H9 (cell line): ENCODE results near the gene DCP1B. TPM values are rescaled to one million over a fixed set of nuclear protein-coding genes. Genes with fewer than 3 reads are reported as not detected.

Experiments used
- DNase-seq: peaks from one replicate; pipeline ENCODE4 v3.0.0-alpha.2; 2017
- H2AFZ ChIP-seq: one replicate; pipeline ENCODE4 v1.6.1; 2013; ENCODE audit warnings: mild to moderate bottlenecking, low read length, control low read depth, moderate library complexity
- H2AK5ac ChIP-seq: 2 replicates; pipeline ENCODE4 v1.6.1; 2013; ENCODE audit warnings: low read length, control low read depth, mixed read lengths; ENCODE audit not compliant: insufficient read length
- H2BK120ac ChIP-seq: one replicate; pipeline ENCODE4 v1.6.1; 2013; ENCODE audit warnings: low read depth, mild to moderate bottlenecking, low read length, control low read depth, inconsistent platforms; ENCODE audit not compliant: poor library complexity, severe bottlenecking
- H2BK12ac ChIP-seq: 2 replicates; pipeline ENCODE4 v1.6.1; 2013; ENCODE audit warnings: low read length, control low read depth, mixed read lengths, low read depth; ENCODE audit not compliant: insufficient read length
- H2BK15ac ChIP-seq: 2 replicates; pipeline ENCODE4 v1.6.1; 2013; ENCODE audit warnings: low read depth, low read length, control low read depth
- H2BK20ac ChIP-seq: one replicate; pipeline ENCODE4 v1.6.1; 2013; ENCODE audit warnings: low read depth, mild to moderate bottlenecking, low read length, control low read depth, inconsistent platforms; ENCODE audit not compliant: poor library complexity, severe bottlenecking
- H2BK5ac ChIP-seq: 2 replicates; pipeline ENCODE4 v1.6.1; 2013; ENCODE audit warnings: low read length, control low read depth, mixed read lengths; ENCODE audit not compliant: insufficient read length
- H3K14ac ChIP-seq: 2 replicates; pipeline ENCODE4 v1.6.1; 2013; ENCODE audit warnings: low read length, control low read depth; ENCODE audit not compliant: insufficient read depth
- H3K18ac ChIP-seq: 2 replicates; pipeline ENCODE4 v1.6.1; 2013; ENCODE audit warnings: low read depth, mild to moderate bottlenecking, mixed read lengths, low read length, control low read depth; ENCODE audit not compliant: insufficient read length
- H3K23ac ChIP-seq: 2 replicates; pipeline ENCODE4 v1.6.1; 2013; ENCODE audit warnings: low read length, control low read depth, mixed read lengths, low read depth; ENCODE audit not compliant: insufficient read length
- H3K23me2 ChIP-seq: 2 replicates; pipeline ENCODE4 v1.6.1; 2013; ENCODE audit warnings: low read depth, mild to moderate bottlenecking, mixed read lengths, low read length, control low read depth; ENCODE audit not compliant: insufficient read length, poor library complexity, severe bottlenecking
- H3K27ac ChIP-seq: 2 replicates; pipeline ENCODE4 v1.5.1; 2013; ENCODE audit warnings: low read length, control low read depth, mixed read lengths, low read depth; ENCODE audit not compliant: insufficient read length
- H3K27me3 ChIP-seq: 2 replicates; pipeline ENCODE4 v1.6.1; 2013; ENCODE audit warnings: low read length, control low read depth, inconsistent platforms; ENCODE audit not compliant: insufficient read depth
- H3K4ac ChIP-seq: 2 replicates; pipeline ENCODE4 v1.6.1; 2013; ENCODE audit warnings: low read depth, mild to moderate bottlenecking, control low read depth, inconsistent platforms, low read length, moderate library complexity
- H3K4me1 ChIP-seq: 2 replicates; pipeline ENCODE4 v1.6.1; 2013; ENCODE audit warnings: low read length, control low read depth, inconsistent platforms; ENCODE audit not compliant: insufficient read depth
- H3K4me2 ChIP-seq: 2 replicates; pipeline ENCODE4 v1.6.1; 2013; ENCODE audit warnings: low read length, control low read depth, mixed read lengths; ENCODE audit not compliant: insufficient read length, insufficient read depth
- H3K56ac ChIP-seq: 2 replicates; pipeline ENCODE4 v1.6.1; 2013; ENCODE audit warnings: low read depth, mild to moderate bottlenecking, mixed read lengths, low read length, control low read depth; ENCODE audit not compliant: insufficient read length
- H3K79me1 ChIP-seq: 2 replicates; pipeline ENCODE4 v1.6.1; 2013; ENCODE audit warnings: low read depth, mild to moderate bottlenecking, moderate library complexity, low read length, control low read depth, inconsistent platforms; ENCODE audit not compliant: insufficient read depth, poor library complexity, severe bottlenecking
- H3K79me2 ChIP-seq: 2 replicates; pipeline ENCODE4 v1.6.1; 2013; ENCODE audit warnings: low read length, control low read depth, inconsistent platforms; ENCODE audit not compliant: insufficient read depth
- H3K9ac ChIP-seq: 2 replicates; pipeline ENCODE4 v1.6.1; 2013; ENCODE audit warnings: low read length, control low read depth, mixed read lengths; ENCODE audit not compliant: insufficient read length; ENCODE audit errors: extremely low read depth
- H3K9me3 ChIP-seq: one replicate; pipeline ENCODE4 v1.6.1; 2013; ENCODE audit warnings: low read depth, low read length, inconsistent platforms; ENCODE audit not compliant: control insufficient read depth
- H3T11ph ChIP-seq: one replicate; pipeline ENCODE4 v1.6.1; 2013; ENCODE audit warnings: mild to moderate bottlenecking, low read length, control low read depth, inconsistent platforms
- H4K20me1 ChIP-seq: one replicate; pipeline ENCODE4 v1.6.1; 2013; ENCODE audit not compliant: control insufficient read depth, insufficient read length, insufficient read depth
- H4K5ac ChIP-seq: 2 replicates; pipeline ENCODE4 v1.6.1; 2013; ENCODE audit warnings: low read depth, mild to moderate bottlenecking, mixed read lengths, low read length, control low read depth; ENCODE audit not compliant: insufficient read length
- H4K8ac ChIP-seq: replicated peaks from 2 replicates; pipeline ENCODE4 v1.6.1; 2013; ENCODE audit warnings: low read length, control low read depth, mixed read lengths, low read depth; ENCODE audit not compliant: insufficient read length
- H4K91ac ChIP-seq: 2 replicates; pipeline ENCODE4 v1.6.1; 2013; ENCODE audit warnings: low read depth, mild to moderate bottlenecking, moderate library complexity, mixed read lengths, low read length, control low read depth; ENCODE audit not compliant: insufficient read length
- H3K27ac Mint-ChIP-seq, 3 experiments: 2 replicates in 2 of 3; 3 replicates in 1 of 3; pipeline ENCODE4 v1.8.0; 2020 to 2021; ENCODE audit warnings: mixed read lengths in 3 of 3, mild to moderate bottlenecking in 1 of 3, moderate library complexity in 1 of 3
- H3K27me3 Mint-ChIP-seq: 2 replicates; pipeline ENCODE4 v1.8.0; 2021; ENCODE audit warnings: low read depth, mild to moderate bottlenecking, moderate library complexity, mixed read lengths
- H3K36me3 Mint-ChIP-seq, 3 experiments: 2 replicates in 2 of 3; 3 replicates in 1 of 3; pipeline ENCODE4 v1.8.0; 2020 to 2021; ENCODE audit warnings: low read depth in 3 of 3, mixed read lengths in 3 of 3; ENCODE audit not compliant: insufficient read depth in 1 of 3
- H3K4me1 Mint-ChIP-seq, 2 experiments: 2 replicates each; pipeline ENCODE4 v1.8.0; 2020; ENCODE audit warnings: mixed read lengths in 2 of 2
- H3K4me3 Mint-ChIP-seq, 2 experiments: 2 replicates in 1 of 2; 3 replicates in 1 of 2; pipeline ENCODE4 v1.8.0; 2020 to 2021; ENCODE audit warnings: mild to moderate bottlenecking in 2 of 2, mixed read lengths in 2 of 2, moderate library complexity in 1 of 2
- H3K9me3 Mint-ChIP-seq, 2 experiments: 2 replicates in 1 of 2; 3 replicates in 1 of 2; pipeline ENCODE4 v1.8.0; 2020; ENCODE audit warnings: mild to moderate bottlenecking in 2 of 2, mixed read lengths in 2 of 2, moderate library complexity in 1 of 2
- WGBS: extraction: QIAGEN DNeasy Blood & Tissue Kit; methylation state at CpG from one replicate; pipeline ENCODE4 v1.1.7; 2013; ENCODE audit warnings: missing lambda C conversion rate, low lambda C conversion rate, mixed read lengths; ENCODE audit not compliant: insufficient read length; ENCODE audit errors: extremely low coverage; 5-methylcytosine and 5-hydroxymethylcytosine counted together
- total RNA-seq: library from RNA; stranded (reverse); gene quantifications from 2 replicates; pipeline ENCODE4 v1.2.1, GENCODE V29; 2021
- TF ChIP-seq, protein P1 (sequence below): fragments of 200-600 bp; sonication (generic); conservative IDR thresholded peaks from 3 replicates; pipeline ENCODE4 v1.8.0; 2021; ENCODE audit warnings: antibody characterized with exemption, mild to moderate bottlenecking

The DCP1B gene
- total RNA-seq, 1 experiment from 2014 or later = 11.2 TPM

DNA sequence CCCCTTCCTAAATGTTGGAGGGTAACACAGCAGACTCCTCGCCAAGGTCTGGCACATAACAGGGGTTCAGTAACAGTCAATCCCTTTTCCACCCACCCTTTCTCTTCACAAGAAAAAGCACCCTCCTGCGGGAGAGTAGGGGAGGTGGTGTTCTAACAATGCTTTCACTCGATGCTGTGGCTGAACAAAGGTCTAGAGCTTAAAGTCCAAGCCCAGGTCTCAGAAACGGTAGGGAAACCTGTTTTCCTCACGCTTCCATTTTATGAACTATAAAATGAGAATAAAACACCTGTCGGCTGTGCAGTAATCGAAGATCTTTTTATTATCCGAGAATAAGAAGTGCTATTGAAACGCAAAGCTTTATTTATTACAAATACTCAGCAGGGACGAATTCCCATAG is 64.9 kb downstream of the DCP1B start:
- no CpG with 5 or more reads among the region's 10 CpGs for WGBS
- no peak overlapping the region for H4K91ac ChIP-seq
- H2BK120ac ChIP-seq = no peak overlapping the region
- H3K79me2 ChIP-seq = no peaks in the 10 kb centered on the region
- Mint-ChIP-seq H3K27me3 (no peaks in the 10 kb centered on the region), H3K4me3 (no peak overlapping the region), H3K36me3 (peaks cover 3 to 18% (median 18%) of the 10 kb centered on the region in 3 experiments; a peak in 5 of 7 replicates), H3K27ac (no peak overlapping the region), H3K9me3 (peaks cover 3 to 4% of the 10 kb centered on the region in 2 experiments; a peak in 3 of 5 replicates), H3K4me1 (peaks cover 8 to 9% of the 10 kb centered on the region in 2 experiments)
- H3K9ac ChIP-seq = no peak overlapping the region
- no peaks in the 10 kb centered on the region for H4K20me1 ChIP-seq
- H2AFZ ChIP-seq = no peak overlapping the region
- H3K4ac ChIP-seq = no peak overlapping the region
- H3K56ac ChIP-seq = no peak overlapping the region
- H2AK5ac ChIP-seq = no peak overlapping the region
- no peak overlapping the region for H2BK15ac ChIP-seq
- no peak overlapping the region for H3K18ac ChIP-seq
- H3K79me1 ChIP-seq = no peaks in the 10 kb centered on the region
- no peak overlapping the region for H2BK20ac ChIP-seq
- no peak overlapping the region for H4K5ac ChIP-seq
- H3K23me2 ChIP-seq = no peaks in the 10 kb centered on the region
- H3K9me3 ChIP-seq = no peaks in the 10 kb centered on the region
- no peak for DNase-seq
- no peak overlapping the region for H3K23ac ChIP-seq
- no peak overlapping the region for H3K27ac ChIP-seq
- H3K4me2 ChIP-seq = no peak overlapping the region
- no peak overlapping the region for H2BK5ac ChIP-seq
- TF ChIP-seq, protein P1, sequence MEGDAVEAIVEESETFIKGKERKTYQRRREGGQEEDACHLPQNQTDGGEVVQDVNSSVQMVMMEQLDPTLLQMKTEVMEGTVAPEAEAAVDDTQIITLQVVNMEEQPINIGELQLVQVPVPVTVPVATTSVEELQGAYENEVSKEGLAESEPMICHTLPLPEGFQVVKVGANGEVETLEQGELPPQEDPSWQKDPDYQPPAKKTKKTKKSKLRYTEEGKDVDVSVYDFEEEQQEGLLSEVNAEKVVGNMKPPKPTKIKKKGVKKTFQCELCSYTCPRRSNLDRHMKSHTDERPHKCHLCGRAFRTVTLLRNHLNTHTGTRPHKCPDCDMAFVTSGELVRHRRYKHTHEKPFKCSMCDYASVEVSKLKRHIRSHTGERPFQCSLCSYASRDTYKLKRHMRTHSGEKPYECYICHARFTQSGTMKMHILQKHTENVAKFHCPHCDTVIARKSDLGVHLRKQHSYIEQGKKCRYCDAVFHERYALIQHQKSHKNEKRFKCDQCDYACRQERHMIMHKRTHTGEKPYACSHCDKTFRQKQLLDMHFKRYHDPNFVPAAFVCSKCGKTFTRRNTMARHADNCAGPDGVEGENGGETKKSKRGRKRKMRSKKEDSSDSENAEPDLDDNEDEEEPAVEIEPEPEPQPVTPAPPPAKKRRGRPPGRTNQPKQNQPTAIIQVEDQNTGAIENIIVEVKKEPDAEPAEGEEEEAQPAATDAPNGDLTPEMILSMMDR = no peak
- no peak overlapping the region for H2BK12ac ChIP-seq
- H3K4me1 ChIP-seq = peaks cover 3% of the 10 kb centered on the region; the same call in 1 of the 2 replicates
- no peaks in the 10 kb centered on the region for H3K27me3 ChIP-seq
- no peak overlapping the region for H4K8ac ChIP-seq
- no peak overlapping the region for H3K14ac ChIP-seq
- no peak overlapping the region for H3T11ph ChIP-seq
